ENCODE measurements around the gene ALOXE3.

DNA sequence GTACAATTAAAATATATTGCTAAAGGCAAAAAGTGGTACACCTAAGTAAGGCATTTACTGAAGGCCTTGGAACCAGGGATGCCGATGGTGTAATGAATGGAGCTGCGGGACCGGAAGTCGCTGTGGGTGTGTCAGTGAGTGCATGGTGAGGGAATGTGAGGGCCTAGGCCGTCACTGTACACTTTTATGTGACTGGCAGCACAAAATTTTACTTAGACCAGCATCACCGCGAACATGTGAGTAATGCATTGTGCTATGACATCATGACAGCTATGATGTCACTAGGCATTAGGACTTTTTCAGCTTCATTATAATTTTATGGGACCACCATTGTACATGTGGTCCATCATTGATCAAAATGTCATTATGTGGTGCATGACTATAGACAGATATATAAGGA, 64.7 kb downstream of the ALOXE3 start:
- TF ChIP-seq, protein P1, sequence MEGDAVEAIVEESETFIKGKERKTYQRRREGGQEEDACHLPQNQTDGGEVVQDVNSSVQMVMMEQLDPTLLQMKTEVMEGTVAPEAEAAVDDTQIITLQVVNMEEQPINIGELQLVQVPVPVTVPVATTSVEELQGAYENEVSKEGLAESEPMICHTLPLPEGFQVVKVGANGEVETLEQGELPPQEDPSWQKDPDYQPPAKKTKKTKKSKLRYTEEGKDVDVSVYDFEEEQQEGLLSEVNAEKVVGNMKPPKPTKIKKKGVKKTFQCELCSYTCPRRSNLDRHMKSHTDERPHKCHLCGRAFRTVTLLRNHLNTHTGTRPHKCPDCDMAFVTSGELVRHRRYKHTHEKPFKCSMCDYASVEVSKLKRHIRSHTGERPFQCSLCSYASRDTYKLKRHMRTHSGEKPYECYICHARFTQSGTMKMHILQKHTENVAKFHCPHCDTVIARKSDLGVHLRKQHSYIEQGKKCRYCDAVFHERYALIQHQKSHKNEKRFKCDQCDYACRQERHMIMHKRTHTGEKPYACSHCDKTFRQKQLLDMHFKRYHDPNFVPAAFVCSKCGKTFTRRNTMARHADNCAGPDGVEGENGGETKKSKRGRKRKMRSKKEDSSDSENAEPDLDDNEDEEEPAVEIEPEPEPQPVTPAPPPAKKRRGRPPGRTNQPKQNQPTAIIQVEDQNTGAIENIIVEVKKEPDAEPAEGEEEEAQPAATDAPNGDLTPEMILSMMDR (IDR thresholded peaks at IDR 0.05; ENCODE audit: low read length), result no peak
- TF ChIP-seq EZH2 (IDR thresholded peaks at IDR 0.05; ENCODE audit: borderline replicate concordance, low read length), result no peak
